CD14-positive monocyte (primary cell): ENCODE results near the gene RNFT2. TPM values are rescaled to one million over a fixed set of nuclear protein-coding genes. Genes with fewer than 3 reads are reported as not detected.
"Not testable (repeated sequence)": the region's sequence is repeated elsewhere in the genome, so short reads cannot be mapped to it uniquely, and the experiment has no call there.

ENCODE experiments used
- DNase-seq, 3 donors: peaks; one replicate each; pipeline ENCODE4 v3.0.0-alpha.2; 2011 to 2022
- H2AFZ ChIP-seq: 2 replicates; pipeline ENCODE4 v1.6.0; 2012; ENCODE audit warnings: mild to moderate bottlenecking, low read depth, low read length, inconsistent platforms; ENCODE audit not compliant: insufficient read depth, poor library complexity, severe bottlenecking
- H3K27ac ChIP-seq, 2 donors: 1 replicate in 1 of 2; 2 replicates in 1 of 2; pipeline ENCODE4 v1.5.1; 2012 to 2013; ENCODE audit warnings: low read length in 2 of 2, control low read depth in 1 of 2, inconsistent platforms in 1 of 2, low read depth in 1 of 2, mild to moderate bottlenecking in 1 of 2
- H3K27me3 ChIP-seq, 2 donors: one replicate each; pipeline versions ENCODE4 v1.6.0 to v1.6.1; 2011 to 2013; ENCODE audit warnings: low read length in 2 of 2; ENCODE audit not compliant: control insufficient read depth in 2 of 2, insufficient read depth in 2 of 2
- H3K36me3 ChIP-seq, 2 donors: replicated peaks in 1 of 2; 1 replicate in 1 of 2; 2 replicates in 1 of 2; pipeline versions ENCODE4 v1.5.1 to v1.6.1; 2012 to 2013; ENCODE audit warnings: low read length in 2 of 2, control low read depth in 1 of 2, inconsistent platforms in 1 of 2, mild to moderate bottlenecking in 1 of 2; ENCODE audit not compliant: insufficient read depth in 2 of 2, control insufficient read depth in 1 of 2
- H3K4me1 ChIP-seq, 2 donors: 1 replicate in 1 of 2; 2 replicates in 1 of 2; pipeline versions ENCODE4 v1.5.1 to v1.6.1; 2012 to 2013; ENCODE audit warnings: low read length in 2 of 2, control low read depth in 1 of 2, inconsistent platforms in 1 of 2, mild to moderate bottlenecking in 1 of 2, moderate library complexity in 1 of 2; ENCODE audit not compliant: insufficient read depth in 2 of 2, control insufficient read depth in 1 of 2
- H3K4me2 ChIP-seq: replicated peaks from 2 replicates; pipeline ENCODE3; 2012; ENCODE audit warnings: low read length, moderate library complexity, mild to moderate bottlenecking; ENCODE audit not compliant: poor library complexity, severe bottlenecking; ENCODE audit errors: extremely low read depth
- H3K4me3 ChIP-seq, 3 experiments: fragments of 200-600 bp in 1 of 3; sonication (generic) in 1 of 3; replicated peaks in 1 of 3; 1 replicate in 2 of 3; 2 replicates in 1 of 3; pipeline ENCODE4 v1.5.1; 2011 to 2013; ENCODE audit warnings: low read length in 3 of 3, mild to moderate bottlenecking in 3 of 3, control low read depth in 2 of 3, low read depth in 2 of 3, inconsistent platforms in 1 of 3, moderate library complexity in 1 of 3
- H3K79me2 ChIP-seq: 2 replicates; pipeline ENCODE4 v1.6.0; 2012; ENCODE audit warnings: mild to moderate bottlenecking, control low read depth, inconsistent platforms, low read length, moderate library complexity; ENCODE audit not compliant: insufficient read depth
- H3K9ac ChIP-seq: 2 replicates; pipeline ENCODE4 v1.6.0; 2017; ENCODE audit warnings: low read length, mild to moderate bottlenecking; ENCODE audit not compliant: insufficient read depth, poor library complexity, severe bottlenecking
- H3K9me3 ChIP-seq, 2 donors: replicated peaks in 1 of 2; 1 replicate in 1 of 2; 2 replicates in 1 of 2; pipeline versions ENCODE4 v1.5.1 to v1.6.1; 2012 to 2013; ENCODE audit warnings: low read length in 2 of 2, control low read depth in 1 of 2; ENCODE audit not compliant: control insufficient read depth in 1 of 2, insufficient read depth in 1 of 2
- H4K20me1 ChIP-seq: 2 replicates; pipeline ENCODE4 v1.6.0; 2012; ENCODE audit warnings: mild to moderate bottlenecking, low read length, control low read depth, moderate library complexity; ENCODE audit not compliant: insufficient read depth
- H3K27ac Mint-ChIP-seq, 7 donors: one replicate each; pipeline ENCODE4 v1.8.0; 2020; ENCODE audit warnings: mild to moderate bottlenecking in 7 of 7, mixed read lengths in 7 of 7, moderate library complexity in 6 of 7, inconsistent platforms in 2 of 7
- H3K27me3 Mint-ChIP-seq, 3 donors: one replicate each; pipeline ENCODE4 v1.8.0; 2021 to 2022; ENCODE audit warnings: low read depth in 3 of 3, mild to moderate bottlenecking in 3 of 3, mixed read lengths in 3 of 3, moderate library complexity in 3 of 3, inconsistent platforms in 1 of 3
- H3K36me3 Mint-ChIP-seq, 2 donors: one replicate each; pipeline ENCODE4 v1.8.0; 2020; ENCODE audit warnings: mixed read lengths in 2 of 2, inconsistent platforms in 1 of 2, mild to moderate bottlenecking in 1 of 2
- H3K4me1 Mint-ChIP-seq: one replicate; pipeline ENCODE4 v1.8.0; 2020; ENCODE audit warnings: mild to moderate bottlenecking, mixed read lengths
- H3K4me3 Mint-ChIP-seq, 2 donors: one replicate each; pipeline ENCODE4 v1.8.0; 2020; ENCODE audit warnings: mild to moderate bottlenecking in 2 of 2, mixed read lengths in 2 of 2, moderate library complexity in 1 of 2
- H3K9me3 Mint-ChIP-seq, 7 donors: one replicate each; pipeline ENCODE4 v1.8.0; 2020 to 2022; ENCODE audit warnings: mixed read lengths in 7 of 7, mild to moderate bottlenecking in 6 of 7, moderate library complexity in 6 of 7, inconsistent platforms in 2 of 7
- WGBS: methylation state at CpG from one replicate; pipeline ENCODE4 v1.1.5; 2013; ENCODE audit warnings: missing lambda C conversion rate; ENCODE audit not compliant: insufficient coverage; 5-methylcytosine and 5-hydroxymethylcytosine counted together
- intact Hi-C, 2 donors: fragments of 100-400 bp; cut with micrococcal nuclease; formaldehyde crosslinking; loops; one replicate each; pipeline versions ENCODE4 v1.15.0 to v1.15.1; 2023
- polyA plus RNA-seq, 3 donors: library from polyadenylated mRNA; depleted of rRNA in 1 of 3; unstranded in 2 of 3; stranded (reverse) in 1 of 3; fragments of 300-500 nt in 2 of 3; fragments of >200 nt in 1 of 3; fragmentation: Illumina TruSeq in 2 of 3; gene quantifications; 1 replicate in 2 of 3; 2 replicates in 1 of 3; pipeline ENCODE4 v1.2.3, GENCODE V29; 2012 to 2021
- TF ChIP-seq, protein P1 (sequence below): fragments of 200-600 bp; IDR thresholded peaks from one replicate; pipeline ENCODE4 v1.8.0; 2022; ENCODE audit warnings: antibody characterized with exemption, mild to moderate bottlenecking

RNFT2 gene
- polyA plus RNA-seq, 3 donors, result 0.05 TPM; not detected in 2

DNA sequence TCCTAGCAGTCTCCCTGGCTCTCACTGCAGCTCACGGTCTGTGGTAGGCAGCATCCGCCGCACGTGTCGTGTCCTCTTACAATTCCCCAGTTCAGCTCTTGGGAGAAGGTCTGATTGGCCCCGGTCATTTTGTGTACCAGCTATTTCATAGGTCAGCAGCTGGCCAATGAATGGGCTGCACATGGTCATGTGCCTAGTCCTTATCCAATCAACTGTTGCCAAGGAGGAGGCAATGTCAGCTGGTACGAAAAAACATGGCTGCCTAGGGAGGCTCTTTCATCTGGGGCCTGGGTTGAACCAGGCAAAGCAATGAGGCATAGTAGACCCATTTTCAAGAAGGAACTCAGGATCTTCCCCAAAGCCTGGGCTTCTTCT is 46.1 kb downstream of the RNFT2 start:
- H3K4me2 ChIP-seq, result no peak overlapping the region
- H3K36me3 Mint-ChIP-seq, result no peaks in the 10 kb centered on the region

DNA sequence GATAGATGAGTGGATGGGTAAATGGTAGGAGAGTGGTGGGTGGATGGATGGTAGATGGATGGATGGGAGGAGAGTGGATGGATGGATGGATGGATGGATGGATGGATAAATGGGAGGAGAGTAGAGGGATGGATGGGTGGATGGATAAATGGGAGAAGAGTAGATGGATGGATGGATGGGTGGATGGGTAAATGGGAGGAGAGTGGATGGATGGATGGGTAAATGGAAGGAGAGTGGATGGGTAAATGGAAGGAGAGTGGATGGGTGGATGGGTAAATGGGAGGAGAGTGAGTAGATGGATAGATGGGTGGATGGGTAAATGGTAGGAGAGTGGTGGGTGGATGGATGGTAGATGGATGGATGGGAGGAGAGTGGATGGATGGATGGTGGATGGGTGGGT is 51.4 kb downstream of the RNFT2 start:
- H3K9me3 Mint-ChIP-seq, H3K4me1 ChIP-seq, H3K36me3 ChIP-seq, DNase-seq, H3K79me2 ChIP-seq, H2AFZ ChIP-seq, intact Hi-C loops, H3K27me3 Mint-ChIP-seq, H3K4me3 ChIP-seq, H3K4me3 Mint-ChIP-seq, H3K27ac ChIP-seq, H3K27ac Mint-ChIP-seq, H3K36me3 Mint-ChIP-seq, H3K4me2 ChIP-seq, H3K9ac ChIP-seq, H3K27me3 ChIP-seq, H3K9me3 ChIP-seq, H4K20me1 ChIP-seq, H3K4me1 Mint-ChIP-seq: not testable (repeated sequence)

More for the DNA sequence above, 46.1 kb downstream of the RNFT2 start:
- TF ChIP-seq, protein P1, sequence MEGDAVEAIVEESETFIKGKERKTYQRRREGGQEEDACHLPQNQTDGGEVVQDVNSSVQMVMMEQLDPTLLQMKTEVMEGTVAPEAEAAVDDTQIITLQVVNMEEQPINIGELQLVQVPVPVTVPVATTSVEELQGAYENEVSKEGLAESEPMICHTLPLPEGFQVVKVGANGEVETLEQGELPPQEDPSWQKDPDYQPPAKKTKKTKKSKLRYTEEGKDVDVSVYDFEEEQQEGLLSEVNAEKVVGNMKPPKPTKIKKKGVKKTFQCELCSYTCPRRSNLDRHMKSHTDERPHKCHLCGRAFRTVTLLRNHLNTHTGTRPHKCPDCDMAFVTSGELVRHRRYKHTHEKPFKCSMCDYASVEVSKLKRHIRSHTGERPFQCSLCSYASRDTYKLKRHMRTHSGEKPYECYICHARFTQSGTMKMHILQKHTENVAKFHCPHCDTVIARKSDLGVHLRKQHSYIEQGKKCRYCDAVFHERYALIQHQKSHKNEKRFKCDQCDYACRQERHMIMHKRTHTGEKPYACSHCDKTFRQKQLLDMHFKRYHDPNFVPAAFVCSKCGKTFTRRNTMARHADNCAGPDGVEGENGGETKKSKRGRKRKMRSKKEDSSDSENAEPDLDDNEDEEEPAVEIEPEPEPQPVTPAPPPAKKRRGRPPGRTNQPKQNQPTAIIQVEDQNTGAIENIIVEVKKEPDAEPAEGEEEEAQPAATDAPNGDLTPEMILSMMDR, result no peak
- WGBS, result 93% methylated on average over 7 of the region's 7 CpGs
- H3K27me3 ChIP-seq, result no peaks in the 10 kb centered on the region
- Mint-ChIP-seq H3K27me3 (peaks cover 0 to 5% (median 4%) of the 10 kb centered on the region in 3 donors), H3K4me3 (no peak overlapping the region), H3K27ac (no peak overlapping the region), H3K9me3 (peaks cover 0 to 7% (median 0%) of the 10 kb centered on the region in 7 donors), H3K4me1 (no peaks in the 10 kb centered on the region)
- DNase-seq, result no peak
- H4K20me1 ChIP-seq, result no peaks in the 10 kb centered on the region
- intact Hi-C loops, result no loop called here
- H3K9me3 ChIP-seq, result peaks cover 0 to 5% of the 10 kb centered on the region in 2 donors
- H3K4me3 ChIP-seq, result no peak overlapping the region
- no peak overlapping the region for H3K9ac ChIP-seq
- H3K79me2 ChIP-seq, result no peaks in the 10 kb centered on the region
- no peaks in the 10 kb centered on the region for H3K36me3 ChIP-seq
- no peak overlapping the region for H3K27ac ChIP-seq
- H2AFZ ChIP-seq, result no peak overlapping the region
- no peaks in the 10 kb centered on the region for H3K4me1 ChIP-seq
